Subcutaneous adipose tissue (tissue), 4 donors: ENCODE measurements around the gene SEBOX. TPM values are rescaled to one million over a fixed set of nuclear protein-coding genes. Genes with fewer than 3 reads are reported as not detected.

Experiments
- total RNA-seq, 4 donors: library from RNA; depleted of rRNA; stranded (reverse); fragments of >200 nt; gene quantifications; one replicate each; pipeline ENCODE4 v1.1.0, GENCODE V29; 2016
- TF ChIP-seq, protein P1 (sequence below): fragments of 450-650 bp; IDR thresholded peaks from one replicate; pipeline ENCODE4 v1.5.1; 2016; ENCODE audit warnings: low read depth, mild to moderate bottlenecking, control low read depth, antibody characterized with exemption, moderate library complexity

SEBOX gene
- total RNA-seq, 4 donors from 2014 or later, result not detected

DNA sequence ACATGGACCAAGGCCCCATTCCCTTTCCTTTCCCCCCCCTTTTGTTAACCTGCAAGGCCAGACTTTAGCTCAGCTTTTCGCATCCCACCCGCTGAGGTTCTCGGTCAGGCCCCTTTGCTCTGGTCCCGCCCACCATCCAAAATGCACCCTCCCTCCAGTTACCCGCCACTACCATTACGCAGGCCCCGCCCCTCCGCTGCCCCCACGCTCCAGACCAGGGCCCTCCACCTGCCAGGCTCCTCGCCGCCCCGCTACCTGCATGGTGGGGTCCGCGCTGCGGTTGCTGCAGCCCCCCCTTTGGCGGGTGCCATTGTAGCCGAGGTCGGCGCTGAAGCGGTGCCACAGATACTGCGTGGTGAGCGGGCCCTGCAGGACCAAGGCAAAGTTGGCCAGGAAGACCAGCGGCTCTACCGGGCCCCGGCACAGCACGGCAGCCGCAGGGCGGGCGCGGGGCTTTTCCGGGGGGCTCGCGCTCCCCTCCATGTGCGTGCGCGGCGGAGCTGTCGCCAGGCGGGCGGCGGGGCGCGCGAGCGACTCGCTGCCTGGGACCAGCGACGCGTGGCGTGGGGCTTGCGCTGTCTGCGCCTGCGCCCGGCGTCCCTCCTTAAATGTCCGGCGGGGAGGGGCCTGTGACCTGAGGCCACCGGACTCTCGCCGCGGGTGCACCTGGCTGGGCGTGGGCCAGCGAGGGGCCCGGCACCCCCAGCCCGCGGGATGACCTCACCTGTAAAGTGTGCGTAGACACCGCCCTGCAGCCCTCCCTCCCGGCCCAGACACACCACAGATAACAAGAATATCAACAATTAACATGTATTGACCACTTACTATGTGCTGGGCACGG, 40.9 kb upstream of the SEBOX start, which contains the start of gene SLC46A1:
Gene SLC46A1 (minus strand): TSS at position 581 of the 841 bp plus-strand sequence. CDS start 98 bp downstream, at position 483.
- TF ChIP-seq, protein P1, sequence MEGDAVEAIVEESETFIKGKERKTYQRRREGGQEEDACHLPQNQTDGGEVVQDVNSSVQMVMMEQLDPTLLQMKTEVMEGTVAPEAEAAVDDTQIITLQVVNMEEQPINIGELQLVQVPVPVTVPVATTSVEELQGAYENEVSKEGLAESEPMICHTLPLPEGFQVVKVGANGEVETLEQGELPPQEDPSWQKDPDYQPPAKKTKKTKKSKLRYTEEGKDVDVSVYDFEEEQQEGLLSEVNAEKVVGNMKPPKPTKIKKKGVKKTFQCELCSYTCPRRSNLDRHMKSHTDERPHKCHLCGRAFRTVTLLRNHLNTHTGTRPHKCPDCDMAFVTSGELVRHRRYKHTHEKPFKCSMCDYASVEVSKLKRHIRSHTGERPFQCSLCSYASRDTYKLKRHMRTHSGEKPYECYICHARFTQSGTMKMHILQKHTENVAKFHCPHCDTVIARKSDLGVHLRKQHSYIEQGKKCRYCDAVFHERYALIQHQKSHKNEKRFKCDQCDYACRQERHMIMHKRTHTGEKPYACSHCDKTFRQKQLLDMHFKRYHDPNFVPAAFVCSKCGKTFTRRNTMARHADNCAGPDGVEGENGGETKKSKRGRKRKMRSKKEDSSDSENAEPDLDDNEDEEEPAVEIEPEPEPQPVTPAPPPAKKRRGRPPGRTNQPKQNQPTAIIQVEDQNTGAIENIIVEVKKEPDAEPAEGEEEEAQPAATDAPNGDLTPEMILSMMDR, result no peak

DNA sequence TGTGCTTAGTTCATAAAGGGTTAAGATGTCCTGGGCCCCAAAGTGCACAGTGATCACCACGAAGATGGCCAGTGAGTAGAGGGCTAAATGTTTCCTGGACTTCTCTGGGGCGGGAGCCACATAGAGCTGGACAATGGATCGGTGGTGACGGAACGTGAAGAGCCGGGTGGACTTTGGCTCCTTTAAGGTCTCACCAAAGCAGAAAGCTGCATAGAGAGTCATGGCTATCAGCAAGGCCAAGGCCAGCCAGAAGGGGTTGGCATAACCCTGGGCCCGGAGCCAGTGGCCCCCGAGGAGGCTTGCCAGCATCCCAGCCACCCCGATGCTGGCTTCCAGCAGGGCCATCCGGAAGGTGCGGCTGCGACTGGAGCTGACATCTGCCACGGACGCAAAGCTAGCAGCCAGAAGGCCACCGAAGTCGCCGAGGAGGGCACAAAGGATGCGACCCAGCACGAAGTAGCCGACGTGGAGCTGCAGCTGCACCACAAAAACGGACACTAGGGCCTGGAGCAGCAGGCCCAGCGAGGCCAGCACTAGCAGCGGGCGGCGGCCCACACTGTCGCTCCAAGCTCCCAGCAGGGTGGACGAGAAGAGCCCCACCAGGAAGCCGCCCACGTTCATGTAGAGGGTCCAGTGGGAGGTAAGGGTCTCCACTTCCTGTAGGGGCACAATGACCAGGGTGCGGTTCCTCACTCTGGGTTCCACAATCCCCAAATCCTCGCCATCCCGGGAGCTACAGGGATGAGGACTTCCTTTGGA, 40.0 kb upstream of the SEBOX start:
- TF ChIP-seq, protein P1, result no peak

DNA sequence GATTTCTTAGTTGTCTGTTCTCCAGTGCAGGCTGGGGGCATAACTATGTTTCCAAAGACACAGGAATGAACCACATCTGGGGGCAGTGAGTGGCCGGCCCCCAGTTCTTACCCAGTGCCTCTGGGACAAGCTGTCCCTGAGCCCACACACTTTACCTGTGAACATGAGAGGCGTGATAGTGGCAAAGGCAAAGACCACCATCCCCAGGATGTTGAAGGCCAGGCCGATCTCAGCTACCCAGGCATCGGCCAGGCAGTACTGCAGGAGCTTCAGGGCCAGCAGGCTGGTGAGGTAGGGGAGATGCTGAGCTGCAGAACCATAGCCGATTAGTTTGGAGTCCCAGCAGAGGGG, 39.4 kb upstream of the SEBOX start:
- TF ChIP-seq, protein P1, result no peak

DNA sequence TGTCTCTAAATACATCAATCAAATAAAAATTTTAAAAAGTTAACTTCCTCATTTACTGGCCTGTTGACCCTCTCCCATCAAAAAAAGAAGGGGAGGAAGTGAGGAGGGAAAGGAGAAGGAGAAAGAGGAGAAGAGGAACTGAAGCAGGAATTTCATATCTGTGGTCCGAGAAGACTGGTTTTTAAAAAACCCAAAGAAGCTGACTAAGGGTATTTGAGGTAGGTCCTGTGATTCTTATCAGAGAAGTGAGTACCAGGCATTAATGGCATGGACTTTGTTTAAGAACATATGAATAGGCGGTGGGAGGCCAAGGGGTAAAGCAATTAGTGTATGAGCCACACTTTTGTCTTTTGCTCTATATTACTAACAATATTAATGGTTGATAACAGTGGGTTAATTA, 39.0 kb upstream of the SEBOX start:
- TF ChIP-seq, protein P1, result no peak

DNA sequence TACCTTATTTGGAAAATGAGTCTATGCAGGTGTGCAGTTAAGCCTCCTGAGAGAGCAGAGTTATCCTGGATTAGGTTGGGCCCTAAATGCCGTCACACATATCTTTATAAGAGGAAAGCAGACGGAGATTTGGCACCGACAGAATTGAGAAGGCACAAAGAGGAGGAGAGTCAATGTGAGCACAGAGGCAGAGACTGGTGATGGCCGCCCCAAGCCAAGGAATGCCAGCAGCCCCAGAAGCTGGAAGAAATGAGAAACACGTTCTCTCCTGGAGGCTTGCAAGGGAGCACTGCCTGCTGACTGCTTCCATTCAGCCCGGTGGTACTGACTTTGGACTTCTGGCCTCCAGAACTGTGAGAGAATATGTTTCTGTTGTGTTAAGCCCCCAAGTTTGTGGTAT, 37.8 kb upstream of the SEBOX start:
- TF ChIP-seq, protein P1, result no peak

DNA sequence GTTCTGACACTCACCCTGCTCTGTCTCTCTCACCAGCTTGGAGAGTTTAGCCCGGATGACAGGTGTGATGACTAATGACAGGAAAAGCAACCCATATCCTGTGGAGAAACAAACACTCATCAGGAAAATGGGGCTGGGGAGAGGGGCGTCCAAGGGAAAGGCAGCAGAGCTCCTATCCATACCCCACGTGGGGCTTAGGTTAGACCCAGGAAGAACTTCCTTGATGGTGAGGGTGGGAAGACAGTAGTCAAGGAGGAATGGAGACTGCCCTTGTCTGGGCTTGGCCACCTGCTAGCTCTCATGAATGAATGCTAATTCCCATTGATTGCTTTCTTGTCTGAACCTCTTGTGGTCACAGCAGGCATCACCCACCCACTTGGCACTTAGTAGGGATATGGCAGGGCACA, 37.2 kb upstream of the SEBOX start:
- TF ChIP-seq, protein P1, result no peak

DNA sequence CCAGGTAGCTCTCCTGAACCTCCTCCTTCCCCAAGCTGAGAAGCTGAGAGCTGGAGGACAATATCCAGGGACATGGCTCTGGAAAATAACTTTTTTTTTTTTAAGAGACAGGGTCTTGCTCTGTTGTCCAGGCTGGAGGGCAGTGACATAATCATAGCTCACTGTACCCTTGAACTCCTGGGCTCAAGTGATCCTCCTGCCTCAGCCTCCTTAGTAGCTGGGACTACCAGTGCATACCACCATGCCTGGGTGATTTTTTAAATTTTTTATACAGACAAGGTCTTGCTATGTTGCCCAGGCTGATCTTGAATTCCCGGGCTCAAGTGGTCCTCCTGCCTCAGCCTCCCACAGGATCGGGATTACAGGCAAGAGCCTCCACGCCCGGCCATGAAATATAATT, 34.8 kb upstream of the SEBOX start:
- TF ChIP-seq, protein P1, result no peak
